Hepatocyte (in vitro differentiated cells): ENCODE results near the gene AXIN1. TPM values are rescaled to one million over a fixed set of nuclear protein-coding genes. Genes with fewer than 3 reads are reported as not detected.

Source experiments
- DNase-seq: peaks from one replicate; pipeline ENCODE4 v3.0.0-alpha.2; 2016; ENCODE audit warnings: low spot score
- H2AFZ ChIP-seq: fragments of 200-600 bp; sonication (generic); 2 replicates; pipeline ENCODE4 v1.6.0; 2016; ENCODE audit warnings: antibody characterized with exemption, mild to moderate bottlenecking
- H3K27ac ChIP-seq: fragments of 200-600 bp; sonication (generic); 2 replicates; pipeline ENCODE4 v1.5.1; 2016; ENCODE audit warnings: mild to moderate bottlenecking
- H3K27me3 ChIP-seq: fragments of 200-600 bp; sonication (generic); 2 replicates; pipeline ENCODE4 v1.6.1; 2016
- H3K36me3 ChIP-seq: fragments of 200-600 bp; sonication (generic); replicated peaks from 2 replicates; pipeline ENCODE4 v1.5.1; 2016; ENCODE audit warnings: low read depth; ENCODE audit not compliant: insufficient read depth
- H3K4me1 ChIP-seq: fragments of 200-600 bp; sonication (generic); 2 replicates; pipeline ENCODE4 v1.5.1; 2016; ENCODE audit warnings: mild to moderate bottlenecking, moderate library complexity; ENCODE audit not compliant: insufficient read depth
- H3K4me2 ChIP-seq: fragments of 200-600 bp; sonication (generic); 2 replicates; pipeline ENCODE4 v1.6.0; 2016
- H3K4me3 ChIP-seq: fragments of 200-600 bp; sonication (generic); 2 replicates; pipeline ENCODE4 v1.5.1; 2016; ENCODE audit warnings: mild to moderate bottlenecking
- H3K79me2 ChIP-seq: fragments of 200-600 bp; sonication (generic); 2 replicates; pipeline ENCODE4 v1.6.0; 2017; ENCODE audit warnings: mild to moderate bottlenecking
- H3K9me2 ChIP-seq: fragments of 200-600 bp; sonication (generic); replicated peaks from 2 replicates; pipeline ENCODE4 v1.6.0; 2017; ENCODE audit warnings: mild to moderate bottlenecking; ENCODE audit not compliant: insufficient read depth
- H3K9me3 ChIP-seq: fragments of 200-600 bp; sonication (generic); 2 replicates; pipeline ENCODE4 v1.5.1; 2016; ENCODE audit warnings: low read depth, mild to moderate bottlenecking
- H4K20me1 ChIP-seq: fragments of 200-600 bp; sonication (generic); 2 replicates; pipeline ENCODE4 v1.6.0; 2016; ENCODE audit warnings: mild to moderate bottlenecking; ENCODE audit not compliant: insufficient read depth, poor library complexity, severe bottlenecking
- EZH2 ChIP-seq: fragments of 200-600 bp; sonication (generic); IDR thresholded peaks from 2 replicates; pipeline ENCODE4 v1.6.1; 2016; ENCODE audit warnings: antibody characterized with exemption, mild to moderate bottlenecking, borderline replicate concordance
- EZH2phosphoT487 ChIP-seq: fragments of 200-600 bp; sonication (generic); IDR thresholded peaks from one replicate; pipeline ENCODE4 v1.6.1; 2018; ENCODE audit warnings: antibody characterized with exemption, mild to moderate bottlenecking, low read depth, moderate library complexity; ENCODE audit not compliant: unreplicated experiment, severe bottlenecking
- WGBS: methylation state at CpG from one replicate; pipeline ENCODE4 v1.1.6; 2016; ENCODE audit warnings: low lambda C conversion rate; ENCODE audit errors: missing lambda C conversion rate; 5-methylcytosine and 5-hydroxymethylcytosine counted together
- polyA plus RNA-seq: library from polyadenylated mRNA; unstranded; fragments of >200 nt; fragmentation: Nextera tagmentation; extraction: Ambion mirVana; gene quantifications from 2 replicates; pipeline ENCODE4 v1.2.1, GENCODE V29; 2016
- total RNA-seq: library from RNA; depleted of rRNA; stranded (reverse); fragments of >200 nt; gene quantifications from 2 replicates; pipeline ENCODE4 v1.2.3, GENCODE V29; 2014
- TF ChIP-seq, protein P1 (sequence below): fragments of 200-600 bp; sonication (generic); IDR thresholded peaks from 2 replicates; pipeline ENCODE4 v1.5.1; 2016; ENCODE audit warnings: antibody characterized with exemption, mild to moderate bottlenecking; ENCODE audit not compliant: poor library complexity

AXIN1 gene
- total and polyA plus RNA-seq, 2 experiments from 2014 or later = 16.1 to 27.2 TPM

DNA sequence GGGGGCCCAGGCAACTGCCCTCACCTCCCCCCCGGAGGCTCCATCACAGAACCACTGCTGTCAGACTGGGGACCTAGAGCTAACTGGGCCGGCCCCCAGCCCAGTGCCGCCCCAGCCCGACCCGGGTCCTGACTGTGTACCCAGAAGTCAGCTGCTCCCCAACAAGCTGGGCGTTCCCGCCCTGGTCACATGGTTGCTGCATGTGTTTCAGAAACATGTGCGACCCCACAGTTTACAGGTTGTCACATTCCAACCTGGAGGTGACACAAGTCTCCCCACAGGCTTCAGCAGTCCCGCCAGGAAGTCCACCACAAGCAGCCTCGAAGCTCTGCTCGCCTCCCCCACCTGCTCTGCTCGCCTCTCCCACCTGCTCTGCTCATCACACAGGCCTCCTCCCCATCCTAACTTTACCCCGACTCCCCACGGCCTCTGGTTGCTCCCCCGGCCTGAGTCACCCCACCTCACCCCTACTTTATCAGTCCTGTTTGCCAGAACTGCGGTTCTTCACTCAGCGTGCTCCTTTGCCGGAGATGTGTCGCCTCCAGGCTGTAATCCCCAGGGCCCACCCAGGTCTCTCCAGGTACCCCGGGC is 16.8 kb upstream of the AXIN1 start:
- H3K27ac ChIP-seq = no peak overlapping the region
- no peak for DNase-seq
- peaks cover 4% of the 10 kb centered on the region for H3K4me1 ChIP-seq
- H3K36me3 ChIP-seq = no peaks in the 10 kb centered on the region
- H3K4me3 ChIP-seq = no peak overlapping the region
- no peaks in the 10 kb centered on the region for H4K20me1 ChIP-seq
- H2AFZ ChIP-seq = no peak overlapping the region
- TF ChIP-seq EZH2phosphoT487 = no peak
- no peak for TF ChIP-seq EZH2
- TF ChIP-seq, protein P1, sequence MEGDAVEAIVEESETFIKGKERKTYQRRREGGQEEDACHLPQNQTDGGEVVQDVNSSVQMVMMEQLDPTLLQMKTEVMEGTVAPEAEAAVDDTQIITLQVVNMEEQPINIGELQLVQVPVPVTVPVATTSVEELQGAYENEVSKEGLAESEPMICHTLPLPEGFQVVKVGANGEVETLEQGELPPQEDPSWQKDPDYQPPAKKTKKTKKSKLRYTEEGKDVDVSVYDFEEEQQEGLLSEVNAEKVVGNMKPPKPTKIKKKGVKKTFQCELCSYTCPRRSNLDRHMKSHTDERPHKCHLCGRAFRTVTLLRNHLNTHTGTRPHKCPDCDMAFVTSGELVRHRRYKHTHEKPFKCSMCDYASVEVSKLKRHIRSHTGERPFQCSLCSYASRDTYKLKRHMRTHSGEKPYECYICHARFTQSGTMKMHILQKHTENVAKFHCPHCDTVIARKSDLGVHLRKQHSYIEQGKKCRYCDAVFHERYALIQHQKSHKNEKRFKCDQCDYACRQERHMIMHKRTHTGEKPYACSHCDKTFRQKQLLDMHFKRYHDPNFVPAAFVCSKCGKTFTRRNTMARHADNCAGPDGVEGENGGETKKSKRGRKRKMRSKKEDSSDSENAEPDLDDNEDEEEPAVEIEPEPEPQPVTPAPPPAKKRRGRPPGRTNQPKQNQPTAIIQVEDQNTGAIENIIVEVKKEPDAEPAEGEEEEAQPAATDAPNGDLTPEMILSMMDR = no peak
- no peaks in the 10 kb centered on the region for H3K9me3 ChIP-seq
- no peaks in the 10 kb centered on the region for H3K27me3 ChIP-seq
- peak overlapping the region; percentile 67 for H3K4me2 ChIP-seq
- 90% methylated on average over 19 of the region's 20 CpGs for WGBS
- H3K9me2 ChIP-seq = no peaks in the 10 kb centered on the region
- peaks cover 4% of the 10 kb centered on the region for H3K79me2 ChIP-seq

DNA sequence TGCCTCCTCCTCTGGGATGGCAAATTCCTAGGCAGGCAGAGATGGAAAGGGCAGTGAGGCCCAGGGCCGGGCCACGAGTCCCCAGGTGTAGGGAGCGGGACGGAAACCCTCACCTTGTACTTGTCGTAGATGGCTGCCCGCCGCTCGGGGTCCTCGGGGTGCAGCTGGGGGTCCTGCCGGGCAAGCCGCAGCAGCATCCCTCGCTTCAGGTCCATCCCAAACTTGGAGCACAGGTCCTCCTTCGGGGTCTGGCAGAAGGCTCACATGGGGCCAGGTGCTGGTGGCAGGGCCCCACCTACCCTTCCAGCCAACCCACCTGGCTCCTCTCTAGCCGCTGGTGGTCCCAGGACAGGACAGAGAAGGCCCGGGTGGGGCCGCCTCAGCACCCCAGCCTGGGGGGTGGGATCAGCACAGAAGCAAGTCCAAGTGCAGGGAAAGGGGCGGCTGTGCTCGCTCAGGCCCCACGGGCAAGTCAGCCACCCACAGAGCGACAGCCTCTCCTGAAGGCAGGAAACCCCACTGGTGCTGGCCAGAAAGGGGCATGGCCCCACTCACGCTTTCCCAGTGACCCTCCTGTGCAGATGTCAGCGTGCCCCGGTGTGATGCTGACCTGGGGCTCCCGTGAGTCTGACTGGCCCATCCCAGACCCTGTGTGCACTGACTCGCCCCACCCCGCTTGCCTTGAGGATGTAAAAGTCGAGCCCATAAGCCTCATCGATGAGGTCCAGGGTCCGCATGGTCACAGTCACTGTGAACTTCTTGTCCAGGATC is 16.1 kb upstream of the AXIN1 start:
- no peaks in the 10 kb centered on the region for H3K9me3 ChIP-seq
- H3K79me2 ChIP-seq = peaks cover 4% of the 10 kb centered on the region
- TF ChIP-seq EZH2 = no peak
- TF ChIP-seq, protein P1 = no peak
- no peak for TF ChIP-seq EZH2phosphoT487
- WGBS = 95% methylated on average over 29 of the region's 29 CpGs
- H3K4me1 ChIP-seq = peaks cover 4% of the 10 kb centered on the region
- H3K36me3 ChIP-seq = no peaks in the 10 kb centered on the region
- no peak for DNase-seq
- no peaks in the 10 kb centered on the region for H3K9me2 ChIP-seq
- H3K27ac ChIP-seq = no peak overlapping the region
- no peak overlapping the region for H3K4me3 ChIP-seq
- no peak overlapping the region for H2AFZ ChIP-seq
- no peaks in the 10 kb centered on the region for H4K20me1 ChIP-seq
- H3K27me3 ChIP-seq = no peaks in the 10 kb centered on the region
- no peak overlapping the region for H3K4me2 ChIP-seq

DNA sequence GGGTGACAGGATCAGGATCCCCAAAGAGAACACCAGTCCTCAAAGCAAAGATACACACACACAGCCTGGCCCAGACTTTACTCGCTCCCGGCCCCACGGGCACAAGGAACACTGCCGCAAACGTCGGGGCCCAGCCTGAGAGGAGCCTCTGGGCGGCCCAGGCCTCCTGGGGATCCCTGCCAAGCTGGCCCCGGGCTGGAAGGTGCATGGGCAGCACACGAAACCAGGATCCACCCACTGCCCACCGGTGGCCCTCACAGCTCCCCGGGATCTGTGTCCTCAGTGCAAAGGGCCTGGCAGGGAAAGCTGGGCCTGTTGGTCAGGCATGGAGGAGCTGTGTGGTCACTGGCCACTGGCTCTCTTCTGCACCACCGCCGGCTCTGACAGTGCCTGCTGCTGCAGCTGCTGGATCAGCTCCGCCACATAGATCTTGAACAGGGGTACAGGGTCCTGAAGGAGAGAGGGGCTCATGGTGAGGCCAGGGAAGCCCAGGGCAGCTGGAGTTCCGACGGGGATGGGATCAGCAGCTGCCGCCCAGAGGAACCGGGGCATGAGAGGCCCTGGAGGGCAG is 14.9 kb upstream of the AXIN1 start:
- Histone ChIP-seq H3K9me3 (no peaks in the 10 kb centered on the region), H2AFZ (no peak overlapping the region)

More for the DNA sequence above, 14.9 kb upstream of the AXIN1 start:
- 98% methylated on average over 18 of the region's 18 CpGs for WGBS
- H3K27ac ChIP-seq = no peak overlapping the region
- H3K36me3 ChIP-seq = no peaks in the 10 kb centered on the region
- no peak for DNase-seq
- no peaks in the 10 kb centered on the region for H3K9me2 ChIP-seq
- H3K4me1 ChIP-seq = peaks cover 4% of the 10 kb centered on the region
- no peak overlapping the region for H3K4me3 ChIP-seq
- TF ChIP-seq, protein P1 = no peak
- TF ChIP-seq EZH2phosphoT487 (no peak), EZH2 (no peak)
- no peaks in the 10 kb centered on the region for H4K20me1 ChIP-seq
- peaks cover 4% of the 10 kb centered on the region for H3K79me2 ChIP-seq
- no peaks in the 10 kb centered on the region for H3K27me3 ChIP-seq
- H3K4me2 ChIP-seq = no peak overlapping the region
